ENCODE measurements around the gene TPP2.

The TPP2 gene

DNA sequence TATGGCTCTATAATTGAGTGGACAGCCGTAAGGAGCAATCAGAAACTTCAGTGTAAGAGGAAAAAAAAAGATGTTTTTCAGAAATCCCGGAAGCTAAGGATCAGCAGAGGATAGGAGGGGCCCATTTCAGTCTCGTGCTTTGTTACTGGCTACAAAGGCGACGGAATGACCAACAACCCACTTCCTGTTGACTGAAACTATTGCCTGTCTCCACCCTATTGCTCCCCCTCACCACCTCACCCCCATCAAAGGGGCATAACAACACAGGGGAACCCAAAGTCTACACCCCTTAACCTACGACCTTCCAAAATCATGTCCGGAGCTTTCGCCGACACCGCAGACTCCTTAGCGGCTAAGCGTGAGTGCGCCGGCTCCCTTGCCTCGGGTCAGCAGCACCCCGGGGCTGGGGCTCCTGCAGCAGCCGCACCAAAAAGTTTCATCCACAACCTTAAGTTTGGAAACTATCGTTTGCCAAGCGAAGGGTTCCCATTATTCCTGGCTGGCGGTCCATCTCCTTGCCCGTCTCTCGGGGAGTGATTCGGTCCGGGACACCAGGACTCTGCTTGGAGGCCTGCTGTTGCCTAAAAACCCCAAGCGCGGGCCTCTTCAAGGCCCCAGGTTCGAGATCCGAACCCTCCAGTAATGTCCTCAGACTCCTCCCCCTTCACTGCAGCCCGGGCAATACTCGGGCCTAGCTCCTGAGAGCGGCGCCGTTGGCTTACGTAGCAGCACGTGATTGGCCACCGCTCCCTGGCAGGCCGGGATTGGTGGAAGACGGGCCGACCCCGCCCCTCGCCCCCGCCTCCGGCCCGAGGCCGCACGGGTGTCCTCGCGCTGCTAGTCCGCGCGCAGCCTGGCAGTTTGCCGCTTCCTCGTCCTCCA is at the start of gene TPP2:
TSS of gene TPP2 (plus strand) at position 840 of the 882 bp plus-strand sequence. CDS start 53 bp downstream, outside the sequence.
- peak; percentile 97 for DNase-seq

- DNase-seq: no peak
Observed at GRCh38 chr13:102548811-102549210, 48.0 kb upstream of the TPP2 start.

GRCh38 chr13:102550507-102550906 is 46.3 kb upstream of the TPP2 start:
- DNase-seq: no peak

DNA sequence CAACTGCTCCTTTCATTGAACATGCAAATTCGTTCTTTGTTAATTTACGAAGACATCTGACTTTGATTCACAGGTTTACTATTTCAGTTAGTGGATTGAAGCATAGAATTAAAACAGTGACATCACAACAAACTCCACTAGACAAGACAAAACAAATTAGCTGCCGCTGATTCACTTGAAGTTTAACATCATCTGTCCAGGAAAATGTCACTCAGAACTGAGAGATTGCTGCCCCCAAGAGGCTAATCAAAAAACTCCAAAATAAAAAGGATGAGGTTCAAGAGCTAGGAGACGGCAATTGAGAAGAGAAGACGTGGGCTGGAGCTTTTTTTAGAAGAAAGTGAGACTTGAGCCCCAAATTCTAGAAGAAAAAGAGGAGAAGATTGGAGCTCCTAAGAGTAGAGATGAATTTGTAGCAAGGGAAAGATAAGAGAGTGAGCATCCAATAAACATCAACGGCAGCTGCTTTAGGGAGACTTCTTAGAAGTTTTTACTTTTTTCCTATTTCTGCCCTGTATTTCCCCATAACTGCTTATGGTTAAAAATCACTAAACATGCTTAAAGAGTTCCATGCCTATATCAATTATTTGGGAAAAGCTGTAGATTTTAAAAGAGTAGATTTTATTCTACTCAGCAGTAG is 40.8 kb upstream of the TPP2 start:
- DNase-seq: peak; percentile 39

GRCh38 chr13:102556806-102557205 is 40.0 kb upstream of the TPP2 start:
- no peak for DNase-seq

GRCh38 chr13:102558029-102558428 is 38.8 kb upstream of the TPP2 start:
- DNase-seq: no peak

DNA sequence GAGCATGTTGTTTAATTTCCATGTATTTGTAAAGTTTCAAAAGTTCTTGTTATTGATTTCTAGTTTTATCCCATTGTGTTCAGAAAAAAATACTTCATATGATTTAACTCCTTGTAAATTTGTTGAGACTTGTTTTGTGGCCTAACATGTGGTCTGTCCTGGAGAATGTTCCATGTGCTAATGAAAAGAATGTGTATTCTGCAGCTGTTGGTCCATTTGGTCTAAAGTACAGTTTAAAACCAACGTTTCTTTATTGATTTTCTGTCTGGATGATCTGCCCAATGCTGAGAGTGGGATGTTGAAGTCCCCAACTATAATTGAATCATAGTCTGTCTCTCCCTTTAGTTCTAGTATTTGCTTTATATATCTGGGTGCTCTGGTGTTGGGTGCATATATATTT is 34.9 kb upstream of the TPP2 start:
- no peak for DNase-seq

GRCh38 chr13:102563267-102563666 is 33.5 kb upstream of the TPP2 start:
- no peak for DNase-seq

- DNase-seq: no peak
Observed at GRCh38 chr13:102564564-102564963, 32.2 kb upstream of the TPP2 start.

- no peak for DNase-seq
Observed at GRCh38 chr13:102566513-102566912, 30.3 kb upstream of the TPP2 start.

DNA sequence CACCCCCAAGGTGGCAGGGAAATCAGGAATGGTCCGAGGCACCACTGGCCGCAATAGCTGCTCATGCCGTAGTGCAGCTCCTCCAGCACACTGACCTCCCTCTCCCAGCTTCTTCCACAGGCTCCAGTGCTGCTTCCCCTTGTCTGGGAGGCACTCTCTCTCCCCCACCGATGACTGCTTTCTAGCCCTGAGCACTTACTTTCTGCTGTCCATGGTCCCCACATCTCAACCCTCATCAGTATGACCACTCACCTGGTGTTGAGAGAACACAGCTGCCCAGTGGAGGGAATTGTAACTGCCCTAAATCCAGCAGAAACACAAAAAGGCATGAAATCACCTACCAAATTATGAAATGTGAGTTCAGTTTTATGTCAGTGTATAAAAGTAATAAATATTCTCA is 28.9 kb upstream of the TPP2 start:
- DNase-seq: no peak

DNA sequence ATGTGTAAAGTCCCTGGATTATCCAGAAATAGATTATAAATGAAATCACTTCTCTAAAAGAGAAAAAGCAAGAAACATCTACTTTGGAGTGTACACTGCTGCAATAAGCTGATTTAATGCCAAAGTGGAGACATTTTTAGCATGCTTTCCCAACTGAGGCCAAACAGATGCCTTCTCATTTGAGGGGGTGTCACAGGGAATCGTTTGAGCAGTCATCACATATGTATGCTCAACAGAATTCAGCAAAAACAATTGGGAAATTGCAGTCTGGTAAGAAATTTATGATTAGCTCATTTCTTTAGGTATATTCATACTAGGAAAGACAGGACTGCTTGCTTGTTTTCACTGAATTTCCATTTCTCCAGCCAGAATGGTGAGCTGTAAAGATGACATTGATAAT is 27.3 kb upstream of the TPP2 start:
- no peak for DNase-seq

DNA sequence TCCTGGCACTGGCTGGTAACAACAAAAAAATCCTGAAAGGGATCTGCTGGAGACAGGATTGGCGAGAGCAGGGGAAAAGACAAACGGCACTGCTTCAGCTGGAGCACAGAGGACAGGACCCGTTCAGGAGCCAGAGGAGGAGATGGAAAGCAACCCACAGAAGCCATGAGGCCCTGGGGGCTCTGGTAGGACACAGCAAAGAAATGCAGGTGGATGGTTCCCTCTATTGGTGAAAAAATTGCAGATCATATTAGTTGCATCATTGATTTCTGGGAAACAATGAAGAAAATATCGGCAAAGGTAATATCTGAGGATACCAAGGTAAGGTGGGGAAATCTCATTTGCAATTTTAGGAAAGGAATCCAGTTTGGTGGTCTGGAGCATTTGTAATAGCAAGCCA is 25.7 kb upstream of the TPP2 start:
- no peak for DNase-seq

DNA sequence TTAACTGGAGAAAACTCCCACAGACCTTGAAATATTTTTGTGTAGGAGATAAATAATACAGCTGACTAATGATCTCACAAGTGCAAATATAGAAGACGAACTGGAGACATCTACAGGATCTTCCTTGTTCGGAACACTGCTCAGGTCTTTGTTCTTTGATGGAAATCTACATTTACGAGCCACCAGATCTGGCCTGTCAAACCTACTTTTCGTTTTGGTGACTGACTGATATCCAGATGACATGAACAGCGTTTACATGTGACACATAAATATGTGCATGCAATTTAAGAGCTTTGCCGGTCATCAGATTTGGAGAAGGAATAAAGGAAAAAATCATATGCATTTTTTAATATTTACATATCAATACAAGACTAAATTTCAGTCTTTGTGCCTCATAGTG is 24.5 kb upstream of the TPP2 start:
- no peak for DNase-seq

- peak; percentile 78 for DNase-seq
Observed at GRCh38 chr13:102580552-102581169, 16.1 kb upstream of the TPP2 start.

- DNase-seq: no peak
Observed at GRCh38 chr13:102582256-102582655, 14.5 kb upstream of the TPP2 start.

- DNase-seq: no peak
Observed at GRCh38 chr13:102584434-102584833, 12.4 kb upstream of the TPP2 start.

GRCh38 chr13:102586615-102587014 is 10.2 kb upstream of the TPP2 start:
- no peak for DNase-seq

- DNase-seq: no peak
Observed at GRCh38 chr13:102587916-102588315, 8.9 kb upstream of the TPP2 start.

GRCh38 chr13:102589301-102589822 is 7.4 kb upstream of the TPP2 start:
- no peak for DNase-seq

DNA sequence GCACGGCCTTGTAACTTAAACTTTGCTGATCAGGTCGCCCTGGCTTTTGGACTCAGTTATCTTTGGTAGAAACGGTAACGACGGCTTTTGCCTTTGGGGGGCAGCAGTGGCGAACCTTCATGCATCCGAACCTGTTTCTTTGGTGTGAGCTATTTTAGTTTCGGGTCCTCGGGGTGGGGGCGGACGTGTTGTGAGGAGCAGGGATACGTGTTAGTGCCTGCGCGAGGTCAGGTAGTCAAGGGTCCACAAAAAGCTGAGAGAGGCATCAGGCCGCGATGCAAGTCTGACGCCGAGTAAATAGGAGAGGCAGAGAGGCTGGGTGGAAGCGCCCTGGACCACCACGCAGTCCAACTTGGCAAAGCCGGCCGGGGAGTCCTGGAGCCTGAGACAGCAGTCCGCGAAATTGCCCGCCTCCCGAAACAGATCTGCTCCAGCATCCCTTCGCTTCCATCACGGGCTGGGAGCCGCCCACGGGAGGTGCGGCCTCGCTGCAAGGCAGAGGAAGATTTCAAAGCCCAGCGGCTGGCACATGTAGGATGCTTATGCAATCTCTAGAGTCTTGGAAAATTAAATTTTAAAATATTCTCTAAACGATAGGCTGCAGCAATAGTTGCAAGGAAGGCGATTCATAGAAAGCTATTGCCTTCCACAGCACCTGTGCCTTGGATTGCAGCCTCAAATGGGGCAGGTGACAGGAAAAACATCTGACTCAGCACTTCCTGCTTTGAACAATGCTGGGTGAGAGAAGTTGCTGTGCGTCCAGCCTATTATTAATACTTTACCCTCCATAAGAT is 4.6 kb upstream of the TPP2 start:
- peak; percentile 86 for DNase-seq

DNA sequence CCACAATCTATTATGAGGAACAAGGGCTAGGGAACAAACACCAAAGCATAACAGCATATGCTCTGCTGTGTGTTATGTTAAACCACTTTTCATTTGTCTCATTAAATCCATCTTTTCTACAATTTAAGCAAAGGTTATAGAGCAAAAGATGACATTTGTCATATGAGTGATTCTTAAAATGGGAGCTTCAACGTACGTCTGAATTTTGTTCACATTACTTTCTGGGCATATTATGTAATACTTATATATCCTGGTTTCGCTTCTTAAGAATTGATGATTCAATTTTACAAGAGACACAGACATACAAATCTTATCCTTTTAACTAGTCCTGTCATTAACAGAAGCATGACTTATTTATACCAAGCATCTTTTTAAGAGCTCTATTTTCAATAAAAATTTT is 3.3 kb upstream of the TPP2 start:
- no peak for DNase-seq

Measured in CD4-positive, alpha-beta T cell treated with Interleukin-10 for 1 hour (primary cell).